LoVo (cell line): ENCODE measurements around the gene TSPAN15.
A peak's percentile ranks its signal among the peaks of the same experiment; 100 is the strongest.

ENCODE experiments used
- DNase-seq: peaks from one replicate; pipeline ENCODE4 v3.0.0-alpha.2; 2016; ENCODE audit warnings: low spot score

The TSPAN15 gene

DNA sequence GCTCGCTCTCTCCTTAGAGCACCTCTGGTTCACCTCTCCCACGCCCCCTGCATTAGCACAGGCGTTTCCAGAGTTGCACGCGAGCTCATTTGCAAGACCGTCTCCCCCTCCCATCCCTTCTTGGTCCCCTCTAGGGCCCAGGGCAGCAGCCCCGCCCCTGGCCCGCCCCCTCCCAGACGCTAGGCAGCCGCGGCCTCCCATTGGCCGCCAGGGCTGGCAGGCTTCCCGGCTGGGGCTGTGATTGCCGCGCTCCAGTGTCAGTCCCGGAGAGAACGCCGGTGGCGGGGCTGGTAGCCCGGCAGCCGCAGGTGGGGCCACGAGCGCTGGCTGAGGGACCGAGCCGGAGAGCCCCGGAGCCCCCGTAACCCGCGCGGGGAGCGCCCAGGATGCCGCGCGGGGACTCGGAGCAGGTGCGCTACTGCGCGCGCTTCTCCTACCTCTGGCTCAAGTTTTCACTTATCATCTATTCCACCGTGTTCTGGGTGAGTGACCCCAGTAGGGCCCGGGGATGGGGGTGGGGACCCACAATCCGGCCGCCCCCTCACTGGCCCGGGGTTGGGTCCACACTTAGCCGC is at the start of gene TSPAN15:
Gene TSPAN15, plus strand, starts transcription at position 257 of the 575 bp plus-strand sequence. Its CDS starts 130 bp downstream, at position 387.
- peak; percentile 89 for DNase-seq

DNA sequence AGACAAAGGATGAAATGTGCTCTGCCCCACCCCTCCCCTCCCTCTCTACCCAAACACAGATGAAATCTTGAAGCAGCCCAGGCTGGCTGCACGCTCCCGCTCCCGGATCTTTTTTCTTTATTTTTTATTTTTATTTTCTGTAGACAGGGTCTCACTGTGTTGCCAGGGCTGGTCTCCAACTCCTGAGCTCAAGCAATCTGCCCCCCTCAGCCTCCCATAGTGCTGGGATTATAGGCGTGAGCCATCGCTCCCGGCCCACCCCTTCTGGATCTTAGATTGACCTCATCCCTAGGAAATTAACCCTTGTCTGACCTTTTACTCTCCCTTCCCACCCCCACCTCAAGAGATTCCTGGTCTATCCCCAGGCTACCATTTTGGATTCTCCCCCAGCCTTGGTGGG is 48.9 kb upstream of the TSPAN15 start:
- no peak for DNase-seq

DNA sequence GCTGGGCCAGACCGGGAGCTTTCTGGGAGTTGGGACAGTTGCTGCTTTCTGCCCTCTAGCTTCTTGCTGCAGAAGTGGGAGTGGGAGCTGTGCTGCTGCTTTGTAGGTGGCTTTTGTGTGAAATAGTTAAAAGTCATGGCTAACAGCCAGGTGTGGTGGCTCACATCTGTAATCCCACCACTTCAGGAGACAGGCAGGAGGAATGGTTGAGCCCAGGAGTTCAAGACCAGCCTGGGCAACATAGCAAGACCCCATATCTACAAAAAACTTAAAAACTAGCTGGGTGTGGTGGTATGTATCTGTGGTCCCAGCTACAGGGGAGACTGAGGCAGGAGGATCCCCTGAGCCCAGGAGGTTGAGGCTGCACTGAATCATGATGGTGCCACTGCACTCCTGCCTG is 48.2 kb upstream of the TSPAN15 start:
- DNase-seq = no peak

DNA sequence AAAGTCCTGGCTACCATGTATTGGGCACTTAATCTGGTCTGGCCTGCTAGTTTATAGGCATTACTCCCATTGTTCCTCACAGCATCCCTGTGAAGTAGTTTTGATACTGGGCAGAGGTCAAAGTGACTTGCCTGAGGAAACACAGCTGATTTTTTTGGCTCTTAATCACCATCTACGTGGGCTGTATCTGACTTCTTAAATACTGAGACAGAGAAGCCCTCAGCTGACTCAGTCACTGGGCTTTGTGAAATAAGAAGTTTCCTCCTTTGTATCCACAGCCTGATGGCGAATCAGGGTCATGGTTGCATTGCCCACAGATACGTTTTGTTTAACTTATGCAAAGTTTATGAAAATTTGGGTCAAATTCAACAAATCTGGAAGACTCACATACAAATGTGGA is 47.7 kb upstream of the TSPAN15 start:
- DNase-seq = no peak

DNA sequence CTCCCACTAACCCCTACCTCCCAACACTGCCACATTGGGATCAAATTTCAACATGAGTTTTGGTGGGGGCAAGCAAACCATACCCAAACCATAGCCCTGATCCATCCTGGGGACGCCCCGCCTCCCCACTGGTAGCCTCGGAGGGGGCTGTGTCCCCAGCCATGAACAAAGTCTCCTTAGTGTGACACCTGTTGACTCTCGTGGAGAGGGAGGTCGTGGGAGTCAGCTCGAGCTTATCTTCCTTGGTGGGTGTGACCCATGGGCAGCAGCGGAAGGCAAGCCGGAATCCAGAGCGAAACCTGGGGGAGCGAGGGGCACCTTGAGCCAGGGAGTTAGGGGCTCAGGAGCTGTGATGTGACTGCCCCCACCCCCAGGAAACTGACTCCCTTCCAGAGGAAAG is 46.5 kb upstream of the TSPAN15 start:
- DNase-seq = no peak

DNA sequence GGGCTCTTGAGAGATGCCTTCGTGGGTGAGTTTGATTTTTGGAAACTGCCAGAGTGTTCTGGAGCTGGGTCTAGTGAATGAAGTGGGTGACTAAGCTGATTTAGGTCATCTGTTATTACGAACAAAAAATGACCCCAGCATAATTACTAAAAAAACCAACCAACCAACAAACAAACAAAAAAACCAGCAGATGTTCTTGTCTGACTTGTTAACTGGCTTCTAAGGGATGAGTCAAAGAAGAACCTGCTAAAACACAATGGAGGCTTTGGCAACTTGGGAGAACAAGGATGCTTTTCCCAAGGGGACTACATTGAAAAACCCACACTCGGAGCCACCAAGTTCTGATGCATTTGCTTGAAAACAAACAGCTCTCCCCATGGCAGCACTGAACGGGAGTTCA is 46.0 kb upstream of the TSPAN15 start:
- no peak for DNase-seq

DNA sequence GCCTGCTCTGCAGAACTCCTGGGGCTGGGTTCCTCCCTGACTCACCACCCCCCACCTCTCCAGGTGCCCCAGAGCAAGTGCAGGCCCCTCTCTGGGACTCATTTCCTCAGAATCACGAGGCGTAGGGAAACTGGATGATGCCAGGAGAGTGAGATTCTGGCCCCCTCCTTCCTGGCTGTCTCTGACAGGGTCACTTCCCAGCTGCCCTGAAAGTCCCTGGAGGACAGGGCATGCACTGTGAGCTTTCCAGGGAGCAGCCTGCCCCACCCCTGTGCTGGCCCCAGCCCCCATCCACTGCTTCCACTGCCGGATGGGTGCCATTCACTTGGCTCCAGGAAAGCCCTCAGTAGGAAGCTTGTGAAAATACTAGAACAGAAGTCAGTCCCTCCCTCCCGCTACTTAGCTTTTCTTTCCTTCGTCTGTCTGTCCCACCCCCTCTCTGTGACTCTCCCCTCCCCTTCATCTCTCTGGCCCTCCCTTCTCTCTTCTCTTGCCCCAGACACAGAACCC is 44.9 kb upstream of the TSPAN15 start:
- no peak for DNase-seq

DNA sequence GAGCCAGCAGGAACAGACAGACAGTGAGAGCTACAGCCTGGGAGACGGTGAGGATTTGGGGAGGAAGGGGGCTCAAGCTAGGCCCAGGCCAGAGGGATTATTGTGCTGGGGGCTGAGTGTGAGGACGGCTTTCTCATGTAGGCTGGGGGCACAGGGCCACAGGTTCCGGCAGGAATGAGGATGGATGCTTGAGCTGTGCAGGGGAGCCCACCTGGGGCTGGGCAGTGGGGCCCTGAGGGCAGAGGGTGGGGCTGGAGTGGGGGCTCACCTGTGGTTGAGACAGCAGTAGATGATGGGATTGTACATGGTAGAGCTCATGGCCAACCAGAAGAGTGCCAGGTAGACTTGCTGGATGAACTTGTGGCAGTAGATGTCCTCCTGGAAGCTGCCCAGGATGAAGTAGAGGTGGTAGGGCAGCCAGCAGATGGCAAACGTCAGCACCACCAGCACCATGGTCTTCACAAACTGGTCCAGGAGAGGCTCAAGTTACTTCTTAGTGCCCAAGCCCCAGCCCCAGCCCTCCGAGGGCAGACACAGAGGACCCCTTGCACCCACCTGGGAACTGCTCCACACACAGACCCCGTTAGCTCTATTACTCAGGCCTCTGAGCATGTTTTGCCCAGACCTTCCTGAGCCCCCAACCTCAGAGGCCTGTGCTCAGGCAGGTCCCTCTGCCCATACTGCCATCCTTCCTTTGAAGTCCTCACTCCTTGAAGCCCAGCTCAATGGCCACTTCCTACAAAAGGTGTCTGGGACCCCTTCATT is 44.3 kb upstream of the TSPAN15 start:
- no peak for DNase-seq

DNA sequence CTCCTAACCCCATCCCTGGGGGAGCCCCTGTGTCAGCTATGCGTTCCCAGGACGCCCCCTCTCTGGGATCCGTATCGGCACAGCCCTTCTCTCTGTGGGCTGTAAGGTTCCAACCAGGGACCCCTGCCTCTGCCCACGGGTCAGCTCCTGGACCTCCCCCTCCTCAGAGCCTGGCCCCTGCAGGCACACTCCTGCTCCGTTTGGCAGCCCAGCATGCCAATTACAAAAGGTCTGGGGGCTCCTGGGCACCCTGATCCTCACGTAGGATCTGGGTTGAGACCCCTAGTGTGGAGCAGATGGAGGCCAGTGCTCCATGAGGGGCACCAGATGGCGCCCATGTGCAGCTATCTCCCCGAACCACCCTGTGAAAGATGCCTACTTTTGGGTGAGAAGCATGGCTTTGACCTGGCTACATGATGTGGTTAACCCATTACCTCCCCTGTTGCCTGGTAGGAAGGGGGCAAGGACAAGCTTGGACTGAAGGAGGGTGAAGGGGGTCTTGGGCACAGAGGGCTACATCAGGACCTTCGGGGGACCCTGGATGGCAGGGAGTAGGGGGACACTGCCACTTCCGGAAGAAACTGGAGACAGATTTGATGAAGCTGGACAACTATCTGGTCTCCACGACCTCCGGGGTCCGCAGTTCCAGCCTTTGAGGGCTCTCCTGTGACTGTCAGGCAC is 43.5 kb upstream of the TSPAN15 start:
- DNase-seq = peak; percentile 7

DNA sequence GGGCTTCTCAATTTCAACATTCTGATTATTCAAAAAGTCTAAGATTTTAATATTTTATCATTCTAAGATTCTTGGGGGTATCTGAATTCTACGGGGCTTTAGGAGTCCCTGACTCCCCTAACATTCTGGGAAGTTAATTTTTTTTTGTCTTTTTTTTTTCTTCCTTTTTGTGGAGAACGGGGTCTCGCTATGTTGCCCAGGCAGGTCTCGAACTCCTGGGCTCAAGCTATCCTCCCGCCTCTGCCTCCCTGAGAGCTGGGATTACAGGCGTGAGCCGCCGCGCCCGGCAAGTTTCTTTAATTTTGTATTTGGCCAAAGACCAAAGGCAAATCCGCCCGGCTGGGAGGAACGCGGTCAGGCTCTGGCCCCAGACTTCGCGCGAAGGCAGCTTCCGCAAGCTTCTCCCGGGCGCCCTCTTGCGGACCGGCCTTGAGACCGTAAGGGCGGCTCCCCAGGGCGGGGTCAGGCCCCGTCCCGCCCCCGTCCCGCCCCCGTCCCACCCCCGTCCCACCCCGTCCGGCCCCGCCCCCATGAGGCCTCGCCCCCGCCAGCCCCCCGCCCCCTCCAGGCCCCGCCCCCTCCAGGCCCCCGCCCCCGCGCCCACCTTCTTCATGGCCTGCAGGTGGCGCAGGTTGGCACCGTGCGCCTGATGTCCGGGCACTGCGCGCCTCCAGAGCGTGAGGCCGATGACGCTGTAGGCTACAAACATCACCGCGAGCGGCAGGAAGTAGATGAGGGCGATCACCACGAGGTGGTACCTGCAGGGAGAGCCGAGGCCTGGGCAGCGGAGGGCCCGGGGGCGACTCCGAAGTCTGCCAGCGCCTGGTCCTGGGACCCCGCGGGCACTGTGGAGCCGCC is 42.7 kb upstream of the TSPAN15 start:
- DNase-seq = peak; percentile 98

DNA sequence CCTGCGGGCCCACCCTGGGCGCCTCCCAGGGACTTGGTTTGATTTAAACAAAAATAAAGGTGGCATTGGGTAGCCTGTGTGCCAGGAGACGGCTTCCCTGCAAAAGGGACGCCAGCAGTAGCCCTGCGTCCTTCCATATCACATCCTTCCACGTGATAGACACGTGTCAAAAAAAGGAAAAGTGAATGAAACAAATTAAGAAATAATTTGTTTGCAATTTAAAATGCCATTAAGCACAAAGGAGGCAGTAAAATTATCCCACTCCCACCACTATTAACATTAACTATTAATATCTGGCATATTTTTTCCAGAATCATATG is 42.1 kb upstream of the TSPAN15 start:
- no peak for DNase-seq

DNA sequence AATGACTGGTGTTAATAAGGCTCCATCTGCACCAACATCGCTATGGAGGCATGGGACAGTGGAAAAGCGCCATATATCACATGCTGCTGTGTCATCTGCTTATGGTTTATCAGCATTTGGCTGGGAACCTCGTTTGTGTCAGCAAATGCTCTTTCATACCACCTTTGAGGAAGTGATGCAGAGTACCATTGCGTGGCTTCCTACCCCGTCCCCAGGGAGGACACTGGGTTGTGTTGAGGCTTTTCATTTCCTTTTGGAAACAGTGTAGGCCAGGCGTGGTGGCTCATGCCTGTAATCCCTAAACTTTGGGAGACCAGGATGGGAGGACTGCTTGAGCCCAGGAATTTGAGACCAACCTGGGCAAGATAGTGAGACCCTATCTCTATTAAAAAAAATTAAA is 41.3 kb upstream of the TSPAN15 start:
- no peak for DNase-seq

DNA sequence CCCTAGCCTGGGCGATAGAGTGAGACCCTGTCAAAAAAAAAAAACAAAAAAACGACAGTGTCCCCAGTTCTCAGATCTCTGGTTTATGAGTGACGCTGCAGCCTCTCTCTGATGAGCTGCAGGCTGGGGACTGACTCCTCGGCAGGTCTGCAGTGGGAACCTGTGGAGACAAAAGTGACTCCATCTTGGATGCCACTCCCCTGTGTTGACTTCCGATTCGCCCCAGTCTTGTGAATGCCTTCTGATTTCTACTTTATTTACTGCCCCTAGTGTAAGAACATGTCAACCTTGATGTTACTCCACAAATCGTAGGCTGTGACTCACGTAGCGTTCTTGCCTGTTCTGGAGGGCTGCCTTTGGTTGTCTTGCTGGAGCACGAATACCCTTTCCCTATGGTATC is 40.8 kb upstream of the TSPAN15 start:
- DNase-seq = no peak

DNA sequence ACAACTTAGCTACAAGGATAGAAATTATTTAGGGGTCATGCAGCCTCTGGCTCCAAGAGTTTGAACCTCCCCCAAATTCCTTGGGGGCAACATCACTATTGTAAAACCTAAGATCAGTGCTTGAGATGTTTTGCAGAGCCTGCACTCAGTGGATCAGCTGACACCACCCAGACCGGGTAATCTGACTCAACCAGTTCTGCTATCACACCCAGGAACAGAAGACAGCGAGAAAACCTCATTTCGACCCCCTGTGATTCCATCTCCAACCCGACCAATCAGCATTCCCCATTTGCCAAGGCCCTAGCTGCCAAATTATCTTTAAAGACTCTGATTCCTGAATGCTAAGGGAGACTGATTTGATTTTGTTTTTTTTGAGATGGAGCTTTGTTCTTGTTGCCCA is 39.8 kb upstream of the TSPAN15 start:
- DNase-seq = no peak

DNA sequence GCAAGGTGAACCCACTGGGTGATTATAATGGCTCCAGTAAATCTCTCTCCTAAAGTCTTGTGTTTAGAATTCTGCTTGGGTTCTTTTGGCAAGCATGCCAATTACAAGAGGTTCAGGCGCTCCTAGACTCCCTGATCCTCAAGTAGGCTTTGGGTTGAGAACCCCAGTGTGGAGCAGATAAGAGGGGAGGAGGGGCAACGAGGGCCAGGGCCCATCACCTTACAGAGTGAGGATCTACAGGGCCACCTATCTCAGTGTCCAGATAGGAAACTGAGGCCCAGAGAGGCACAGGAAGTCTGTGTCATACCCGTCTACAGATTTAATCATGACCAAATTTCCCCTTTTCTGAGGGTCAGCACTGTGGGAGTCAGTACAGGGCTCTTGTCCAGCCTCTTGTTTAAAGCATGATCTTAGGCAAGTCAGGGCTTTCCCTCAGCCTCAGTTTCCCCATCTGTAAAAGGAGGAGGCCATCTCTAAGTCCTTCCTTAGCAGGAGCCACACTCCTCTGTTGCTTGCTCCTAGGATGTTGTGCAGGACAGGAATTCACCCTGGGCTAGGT is 39.0 kb upstream of the TSPAN15 start:
- no peak for DNase-seq

DNA sequence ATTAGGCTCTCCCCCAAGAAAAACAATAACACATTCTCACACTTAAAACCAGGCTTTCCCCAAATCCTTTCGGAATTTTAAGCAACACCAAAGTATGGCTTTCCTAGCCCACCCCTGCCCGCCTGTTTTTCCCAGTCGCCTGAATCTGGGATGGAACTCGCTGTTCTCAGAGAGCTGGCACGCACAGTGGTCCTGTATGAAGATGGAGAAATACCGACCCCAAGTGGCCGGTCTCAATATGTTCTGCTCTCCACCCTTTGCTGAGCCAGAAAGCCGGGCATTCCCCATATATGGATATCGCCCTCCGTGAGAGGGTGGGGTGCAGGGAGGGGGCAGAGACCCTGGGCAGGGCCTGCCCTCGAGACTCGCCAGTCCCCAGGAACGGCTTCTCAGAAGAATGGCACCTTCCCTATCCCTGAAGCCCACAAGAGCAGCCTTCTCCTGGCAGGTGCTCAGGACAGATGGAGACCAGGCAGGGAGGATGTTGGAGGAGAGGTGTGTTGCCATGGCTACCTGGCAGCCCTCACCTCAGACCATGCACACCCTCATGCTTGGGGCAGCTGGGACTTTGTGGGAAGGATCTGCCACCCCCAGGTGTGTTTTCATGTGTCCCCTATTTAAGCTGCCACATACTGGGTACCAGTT is 37.9 kb upstream of the TSPAN15 start:
- no peak for DNase-seq

DNA sequence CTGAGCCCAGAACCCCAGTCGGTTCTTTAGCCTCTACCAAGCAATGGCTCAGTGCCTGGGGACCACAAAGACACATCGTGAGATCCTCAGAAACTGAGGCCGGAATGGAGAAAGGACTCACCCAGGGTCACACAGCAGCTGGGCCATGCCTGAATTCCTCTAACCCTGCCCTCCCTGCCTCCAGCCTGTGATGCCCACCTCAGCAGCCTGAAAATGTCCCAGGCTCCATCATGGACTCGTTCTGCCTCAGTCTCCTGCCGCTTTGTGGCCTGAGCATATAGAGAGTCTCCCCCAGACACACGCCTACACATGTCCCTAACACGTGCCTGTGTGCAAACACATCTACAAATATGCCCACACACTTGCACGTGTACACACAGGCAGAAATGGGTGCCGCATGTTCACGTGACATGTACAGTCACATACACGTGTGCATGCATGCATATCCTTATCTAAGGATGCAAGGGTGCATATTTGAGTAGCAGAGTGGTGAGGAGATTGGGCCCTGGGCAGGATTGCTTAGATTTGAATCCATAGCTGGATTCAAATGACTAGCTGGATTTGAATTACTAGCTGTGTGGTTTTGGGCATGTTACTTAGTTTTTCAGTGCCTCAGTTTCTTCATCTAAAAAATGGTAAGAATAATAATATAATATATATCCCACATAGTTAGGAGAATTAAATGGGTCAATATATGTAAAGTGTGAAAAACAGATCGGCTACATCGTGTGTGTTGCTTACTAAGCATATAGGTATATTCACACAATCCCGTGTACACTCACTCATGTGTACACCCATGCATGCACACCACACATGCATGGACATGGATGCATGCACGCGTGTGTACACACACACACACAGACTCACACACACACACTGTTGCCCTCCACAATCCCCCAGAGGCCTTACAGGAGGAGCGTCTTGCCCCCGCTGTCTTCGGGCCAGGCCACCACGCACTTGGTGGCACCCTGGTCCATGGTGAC is 36.9 kb upstream of the TSPAN15 start:
- DNase-seq = no peak

DNA sequence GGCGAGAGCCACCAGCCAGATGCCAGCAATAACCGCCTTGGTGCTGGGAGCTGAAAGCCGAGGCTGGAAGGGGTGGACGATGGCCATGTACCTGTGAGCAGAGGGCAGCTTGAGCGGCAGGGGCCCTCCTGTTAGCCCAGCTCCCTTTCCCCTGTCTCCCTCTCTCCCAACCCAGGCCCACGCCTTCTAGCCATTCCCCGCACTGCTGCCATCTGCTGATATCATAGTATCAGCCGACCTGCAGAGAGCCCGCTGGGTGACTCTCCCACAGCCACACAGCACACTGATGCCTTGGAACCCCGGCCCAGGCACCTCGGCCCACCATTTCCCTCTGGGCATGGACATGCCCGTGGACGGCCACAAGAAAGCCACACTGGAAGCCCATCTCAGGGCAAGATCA is 36.2 kb upstream of the TSPAN15 start:
- no peak for DNase-seq

DNA sequence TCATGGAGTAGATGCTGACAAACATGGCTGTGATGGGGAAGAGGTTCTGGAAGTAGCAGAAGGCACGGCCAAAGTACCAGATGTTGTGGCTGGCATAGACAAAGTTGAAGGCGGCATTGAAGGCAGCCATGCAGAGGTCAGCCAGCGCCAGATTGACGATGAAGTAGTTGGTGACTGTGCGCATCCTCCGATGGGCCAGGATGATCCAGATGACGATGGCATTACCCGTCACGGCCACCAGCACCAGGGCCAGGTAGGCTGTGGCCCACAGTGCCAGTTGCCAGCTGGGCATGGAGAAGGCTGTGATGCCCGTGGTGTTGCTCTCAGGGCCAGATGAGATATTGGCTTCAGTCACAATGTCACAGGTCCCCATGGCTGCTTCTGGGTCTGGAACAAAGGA is 35.3 kb upstream of the TSPAN15 start:
- no peak for DNase-seq

DNA sequence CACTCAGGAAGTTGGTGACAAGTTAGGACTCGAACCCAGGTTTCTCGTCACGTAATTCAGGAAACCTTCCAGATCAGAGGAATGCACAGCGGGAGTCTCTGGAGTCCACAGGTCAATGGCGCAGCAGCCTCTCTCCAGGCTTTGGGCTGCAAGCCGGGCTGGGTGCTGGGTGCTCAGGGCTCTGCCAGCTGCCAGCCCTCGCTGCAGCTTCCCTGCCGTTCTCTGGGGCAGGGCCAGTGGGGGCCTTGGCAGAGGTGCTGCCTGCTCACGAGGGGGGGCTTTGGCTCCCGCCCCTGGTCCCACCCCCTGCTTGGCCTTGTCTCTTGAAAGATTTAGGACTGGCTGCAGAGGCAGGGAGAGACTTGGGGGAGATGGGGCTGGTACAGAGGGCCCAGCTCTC is 34.6 kb upstream of the TSPAN15 start, which contains the start of gene TACR2:
Gene TACR2, minus strand, starts transcription at position 224 of the 400 bp plus-strand sequence. CDS start 595 bp downstream, outside the sequence.
- no peak for DNase-seq
